CD4-positive, alpha-beta T cell (primary cell): ENCODE results near the gene SNRNP25. TPM values are rescaled to one million over a fixed set of nuclear protein-coding genes. Genes with fewer than 3 reads are reported as not detected.

Experiments used
- ATAC-seq: fragments of 200-7000 bp; cut with Tn5 transposase; one replicate; pipeline ENCODE4 v1.10.0; 2022; ENCODE audit warnings: mild to moderate bottlenecking; ENCODE audit not compliant: poor library complexity
- CTCF ChIA-PET: fragments of 350-600 bp; sonication (Branson Sonifier 250); formaldehyde crosslinking; loops from one replicate; lab custom pipeline; 2021; ENCODE audit warnings: antibody characterized with exemption, inconsistent platforms; lab: Charles Lee
- POLR2A ChIA-PET: fragments of 350-600 bp; sonication (Branson Sonifier 250); formaldehyde crosslinking; loops from one replicate; lab custom pipeline; 2021; ENCODE audit warnings: antibody characterized with exemption, inconsistent platforms; lab: Charles Lee
- DNase-seq, 14 experiments: peaks; one replicate each; pipeline ENCODE4 v3.0.0-alpha.2; 2013 to 2020; ENCODE audit warnings: mixed read lengths in 2 of 14
- H3K27ac ChIP-seq, 2 donors: one replicate each; pipeline versions ENCODE4 v1.5.1 to v1.7.0; 2013; ENCODE audit warnings: low read length in 2 of 2, low read depth in 1 of 2, mild to moderate bottlenecking in 1 of 2
- H3K27me3 ChIP-seq, 2 experiments: 1 replicate in 1 of 2; 2 replicates in 1 of 2; pipeline versions ENCODE4 v1.6.1 to v1.7.0; 2013; ENCODE audit warnings: low read length in 2 of 2, control low read depth in 1 of 2, mild to moderate bottlenecking in 1 of 2, moderate library complexity in 1 of 2; ENCODE audit not compliant: insufficient read depth in 2 of 2, control insufficient read depth in 1 of 2
- H3K36me3 ChIP-seq: one replicate; pipeline ENCODE4 v1.6.1; 2013; ENCODE audit warnings: low read length, control low read depth; ENCODE audit not compliant: insufficient read depth
- H3K4me1 ChIP-seq: one replicate; pipeline ENCODE4 v1.6.1; 2013; ENCODE audit warnings: low read length, control low read depth; ENCODE audit not compliant: insufficient read depth
- H3K4me3 ChIP-seq: one replicate; pipeline ENCODE4 v1.5.1; 2013; ENCODE audit warnings: mild to moderate bottlenecking, low read length, moderate library complexity
- H3K9me3 ChIP-seq, 2 experiments: 1 replicate in 1 of 2; 2 replicates in 1 of 2; pipeline versions ENCODE4 v1.6.1 to v1.7.0; 2013; ENCODE audit warnings: low read length in 2 of 2, mild to moderate bottlenecking in 2 of 2, control low read depth in 1 of 2, moderate library complexity in 1 of 2; ENCODE audit not compliant: control insufficient read depth in 1 of 2, insufficient read depth in 1 of 2
- H3K27ac Mint-ChIP-seq: one replicate; pipeline ENCODE4 v1.8.0; 2020; ENCODE audit warnings: mixed read lengths
- H3K27me3 Mint-ChIP-seq: one replicate; pipeline ENCODE4 v1.8.0; 2021; ENCODE audit warnings: mixed read lengths
- H3K36me3 Mint-ChIP-seq: one replicate; pipeline ENCODE4 v1.8.0; 2021; ENCODE audit warnings: low read depth, mixed read lengths
- H3K4me1 Mint-ChIP-seq: one replicate; pipeline ENCODE4 v1.8.0; 2021; ENCODE audit warnings: low read depth, mixed read lengths
- H3K4me3 Mint-ChIP-seq: one replicate; pipeline ENCODE4 v1.8.0; 2020; ENCODE audit warnings: mild to moderate bottlenecking, mixed read lengths
- H3K9me3 Mint-ChIP-seq: one replicate; pipeline ENCODE4 v1.8.0; 2020; ENCODE audit warnings: mixed read lengths
- CTCF ChIP-seq: fragments of 200-600 bp; IDR thresholded peaks from one replicate; pipeline ENCODE4 v1.8.0; 2022; ENCODE audit warnings: antibody characterized with exemption, mild to moderate bottlenecking
- intact Hi-C, 2 experiments: fragments of 100-400 bp; cut with DNase I in 1 of 2; cut with micrococcal nuclease in 1 of 2; formaldehyde crosslinking; loops; one replicate each; pipeline versions ENCODE4 v1.15.1 to v1.9.0; 2023 to 2025; cut with DNase I, micrococcal nuclease
- total RNA-seq, 174 experiments: library from RNA in 2 of 174; stranded (reverse) in 2 of 174; gene quantifications; one replicate each; pipeline ENCODE4 v1.2.3 and lab custom pipeline; 2021 to 2026

Gene SNRNP25
- total RNA-seq, 2 experiments from 2014 or later = 4.8 to 5.1 TPM

DNA sequence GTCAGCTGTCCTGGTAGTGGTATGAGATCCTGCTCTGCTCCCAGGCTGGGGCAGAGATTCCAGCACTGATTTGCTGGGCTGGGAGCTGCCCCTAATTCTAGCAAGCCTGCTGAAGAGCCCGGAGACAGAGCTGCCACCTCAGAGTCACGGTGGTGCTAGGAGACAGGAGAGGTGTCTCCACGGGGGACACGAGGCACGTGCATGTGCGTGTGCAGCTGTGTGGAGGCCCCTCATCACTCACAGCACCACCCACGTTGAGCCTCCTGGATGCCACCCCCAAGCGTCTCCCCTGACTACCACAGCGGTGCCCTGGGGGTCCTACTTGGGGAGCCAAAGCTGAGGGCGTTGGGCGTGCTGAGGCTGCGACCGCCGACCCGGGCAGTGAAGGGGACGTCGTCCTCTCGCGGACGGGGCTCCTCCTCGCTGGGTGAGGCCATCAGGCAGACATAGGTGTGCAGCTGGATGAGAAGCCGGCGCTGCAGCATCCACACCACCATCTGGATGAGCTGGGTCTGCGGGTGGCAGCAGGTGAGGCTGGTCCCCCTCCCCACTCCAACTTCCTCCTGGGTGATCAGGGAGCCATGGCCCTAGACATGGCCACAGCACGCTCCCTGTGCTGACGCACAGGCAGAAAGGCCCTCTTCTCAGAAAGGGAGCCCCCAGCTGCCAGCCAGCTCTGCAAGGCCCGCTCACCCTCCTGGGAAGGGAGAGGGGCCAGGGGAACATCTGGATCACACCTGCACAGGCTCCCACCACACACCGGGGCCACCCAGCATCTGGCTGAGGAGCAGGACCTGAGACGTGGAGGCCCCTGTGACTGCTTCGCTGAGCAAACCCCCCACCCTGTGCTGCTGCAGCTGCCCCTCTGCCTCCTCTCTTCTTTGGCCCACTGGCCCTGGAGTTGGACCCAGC lies 36.0 kb downstream of the SNRNP25 start:
- H3K9me3 Mint-ChIP-seq = no peaks in the 10 kb centered on the region
- ChIA-PET POLR2A (no interaction called here), CTCF (no interaction called here)
- Histone ChIP-seq H3K4me1 (peaks cover 8% of the 10 kb centered on the region), H3K27me3 (no peaks in the 10 kb centered on the region), H3K27ac (no peak overlapping the region), H3K36me3 (peaks cover 39% of the 10 kb centered on the region), H3K4me3 (no peak overlapping the region), H3K9me3 (no peaks in the 10 kb centered on the region)
- H3K4me3 Mint-ChIP-seq = no peak overlapping the region
- DNase-seq (no peak), ATAC-seq (no peak)
- no peaks in the 10 kb centered on the region for H3K27me3 Mint-ChIP-seq
- no peak for TF ChIP-seq CTCF
- H3K36me3 Mint-ChIP-seq = peaks cover 19% of the 10 kb centered on the region
- H3K4me1 Mint-ChIP-seq = peaks cover 6% of the 10 kb centered on the region
- intact Hi-C loops = no loop called here
- no peak overlapping the region for H3K27ac Mint-ChIP-seq

- H3K4me3 ChIP-seq = no peak overlapping the region
- Mint-ChIP-seq H3K27me3 (no peaks in the 10 kb centered on the region), H3K4me3 (no peak overlapping the region), H3K36me3 (peaks cover 12% of the 10 kb centered on the region), H3K9me3 (no peaks in the 10 kb centered on the region), H3K4me1 (no peaks in the 10 kb centered on the region), H3K27ac (no peak overlapping the region)
- peaks cover 24% of the 10 kb centered on the region for H3K36me3 ChIP-seq
- POLR2A ChIA-PET = no interaction called here
- TF ChIP-seq CTCF = no peak
- no peak overlapping the region for H3K27ac ChIP-seq
- intact Hi-C loops = no loop called here
- H3K4me1 ChIP-seq = no peaks in the 10 kb centered on the region
- no peak for DNase-seq
- no peak for ATAC-seq
- H3K27me3 ChIP-seq = no peaks in the 10 kb centered on the region
- CTCF ChIA-PET = interaction anchor here (1.1 to 1.4 kb wide), 2 partner anchors 15 to 26 kb away, joined by 4 to 6 read pairs; no protein-coding TSS in a partner anchor
- H3K9me3 ChIP-seq = no peaks in the 10 kb centered on the region
These were observed 37.9 kb downstream of the SNRNP25 start for GRCh38 chr16:91484-91883.

- no peaks in the 10 kb centered on the region for H3K9me3 Mint-ChIP-seq
- ChIA-PET CTCF (no interaction called here), POLR2A (no interaction called here)
- no peaks in the 10 kb centered on the region for H3K27me3 Mint-ChIP-seq
- Histone ChIP-seq H3K36me3 (peaks cover 19% of the 10 kb centered on the region), H3K4me1 (peaks cover 9% of the 10 kb centered on the region), H3K9me3 (no peaks in the 10 kb centered on the region), H3K27ac (no peak overlapping the region), H3K4me3 (no peak overlapping the region), H3K27me3 (no peaks in the 10 kb centered on the region)
- DNase-seq (no peak), ATAC-seq (no peak)
- H3K4me3 Mint-ChIP-seq = no peak overlapping the region
- intact Hi-C loops = no loop called here
- H3K36me3 Mint-ChIP-seq = peaks cover 20% of the 10 kb centered on the region
- no peak overlapping the region for H3K27ac Mint-ChIP-seq
- no peak for TF ChIP-seq CTCF
- H3K4me1 Mint-ChIP-seq = peaks cover 6% of the 10 kb centered on the region
These were observed 39.1 kb downstream of the SNRNP25 start for GRCh38 chr16:92431-93339.
